Uterus (tissue), 4 donors: ENCODE measurements around the gene GTF3C2. TPM values are rescaled to one million over a fixed set of nuclear protein-coding genes. Genes with fewer than 3 reads are reported as not detected.

Source experiments
- DNase-seq, 2 donors: peaks; one replicate each; pipeline ENCODE4 v3.0.0-alpha.2; 2019 to 2020
- H3K27ac ChIP-seq, 2 donors: fragments of 200-600 bp; sonication (generic); 1 replicate in 1 of 2; 2 replicates in 1 of 2; pipeline ENCODE4 v1.5.1; 2016 to 2018
- H3K27me3 ChIP-seq, 2 donors: fragments of 200-600 bp; sonication (generic); one replicate each; pipeline ENCODE4 v1.5.1; 2018 to 2019; ENCODE audit warnings: control low read depth in 1 of 2
- H3K36me3 ChIP-seq, 2 donors: fragments of 200-600 bp; sonication (generic); one replicate each; pipeline ENCODE4 v1.5.1; 2019; ENCODE audit warnings: control low read depth in 1 of 2
- H3K4me1 ChIP-seq, 2 donors: fragments of 200-600 bp; sonication (generic); one replicate each; pipeline ENCODE4 v1.5.1; 2018 to 2019; ENCODE audit warnings: control low read depth in 1 of 2
- H3K4me3 ChIP-seq, 2 donors: fragments of 200-600 bp; sonication (generic); 1 replicate in 1 of 2; 2 replicates in 1 of 2; pipeline ENCODE4 v1.5.1; 2018 to 2019; ENCODE audit warnings: mild to moderate bottlenecking in 1 of 2
- H3K9me3 ChIP-seq, 2 donors: fragments of 200-600 bp; sonication (generic); one replicate each; pipeline ENCODE4 v1.5.1; 2019; ENCODE audit warnings: control low read depth in 1 of 2
- POLR2A ChIP-seq, 2 donors: fragments of 450-650 bp; IDR thresholded peaks; one replicate each; pipeline ENCODE4 v1.6.1; 2016; ENCODE audit warnings: antibody characterized with exemption in 2 of 2, mild to moderate bottlenecking in 1 of 2, moderate library complexity in 1 of 2
- intact Hi-C: fragments of 100-400 bp; cut with DNase I; formaldehyde crosslinking; loops from one replicate; pipeline ENCODE4 v1.15.1; 2023; ENCODE audit warnings: low total_unique reads
- total RNA-seq, 4 donors: library from RNA; depleted of rRNA in 3 of 4; stranded (reverse); fragments of >200 nt in 3 of 4; gene quantifications; one replicate each; pipeline versions ENCODE4 v1.1.0 to v1.2.4, GENCODE V29; 2014 to 2023
- TF ChIP-seq, protein P1 (sequence below), 4 experiments: fragments of 200-600 bp in 2 of 4; fragments of 450-650 bp in 2 of 4; sonication (generic) in 2 of 4; IDR thresholded peaks; one replicate each; pipeline ENCODE4 v1.5.1; 2016 to 2019; ENCODE audit warnings: antibody characterized with exemption in 4 of 4, mild to moderate bottlenecking in 2 of 4, moderate library complexity in 1 of 4
- donor health status: DM: yes; HTN: yes; CAD: no.

Gene GTF3C2
- total RNA-seq, 4 donors from 2014 or later, result 21.3 to 70.6 (median 31.2) TPM

DNA sequence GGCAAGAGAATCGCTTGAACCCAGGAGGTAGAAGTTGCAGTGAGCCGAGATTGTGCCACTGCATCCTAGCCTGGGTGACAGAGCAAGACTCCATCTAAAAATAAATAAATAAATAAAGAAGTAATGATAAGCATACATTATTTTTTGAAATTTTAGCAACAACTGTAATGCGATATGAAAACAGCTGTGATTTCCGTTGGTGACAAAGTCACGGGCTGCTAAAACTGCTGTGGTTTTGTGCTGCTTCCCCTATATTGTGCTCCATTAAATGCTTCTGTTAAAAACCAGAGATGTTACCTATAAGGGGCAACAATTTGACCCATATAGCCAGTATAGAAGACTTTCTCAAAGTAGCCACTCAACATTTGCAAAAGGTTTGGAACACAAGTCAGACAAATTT lies 66.0 kb downstream of the GTF3C2 start:
- intact Hi-C loops, result no loop called here
- Histone ChIP-seq H3K9me3 (no peaks in the 10 kb centered on the region), H3K36me3 (no peaks in the 10 kb centered on the region), H3K27me3 (no peaks in the 10 kb centered on the region), H3K27ac (no peak overlapping the region), H3K4me1 (no peaks in the 10 kb centered on the region), H3K4me3 (no peak overlapping the region)
- no peak for DNase-seq
- TF ChIP-seq, protein P1, sequence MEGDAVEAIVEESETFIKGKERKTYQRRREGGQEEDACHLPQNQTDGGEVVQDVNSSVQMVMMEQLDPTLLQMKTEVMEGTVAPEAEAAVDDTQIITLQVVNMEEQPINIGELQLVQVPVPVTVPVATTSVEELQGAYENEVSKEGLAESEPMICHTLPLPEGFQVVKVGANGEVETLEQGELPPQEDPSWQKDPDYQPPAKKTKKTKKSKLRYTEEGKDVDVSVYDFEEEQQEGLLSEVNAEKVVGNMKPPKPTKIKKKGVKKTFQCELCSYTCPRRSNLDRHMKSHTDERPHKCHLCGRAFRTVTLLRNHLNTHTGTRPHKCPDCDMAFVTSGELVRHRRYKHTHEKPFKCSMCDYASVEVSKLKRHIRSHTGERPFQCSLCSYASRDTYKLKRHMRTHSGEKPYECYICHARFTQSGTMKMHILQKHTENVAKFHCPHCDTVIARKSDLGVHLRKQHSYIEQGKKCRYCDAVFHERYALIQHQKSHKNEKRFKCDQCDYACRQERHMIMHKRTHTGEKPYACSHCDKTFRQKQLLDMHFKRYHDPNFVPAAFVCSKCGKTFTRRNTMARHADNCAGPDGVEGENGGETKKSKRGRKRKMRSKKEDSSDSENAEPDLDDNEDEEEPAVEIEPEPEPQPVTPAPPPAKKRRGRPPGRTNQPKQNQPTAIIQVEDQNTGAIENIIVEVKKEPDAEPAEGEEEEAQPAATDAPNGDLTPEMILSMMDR (IDR thresholded peaks at IDR 0.05), result no peak
- no peak for TF ChIP-seq POLR2A (IDR thresholded peaks at IDR 0.05)

DNA sequence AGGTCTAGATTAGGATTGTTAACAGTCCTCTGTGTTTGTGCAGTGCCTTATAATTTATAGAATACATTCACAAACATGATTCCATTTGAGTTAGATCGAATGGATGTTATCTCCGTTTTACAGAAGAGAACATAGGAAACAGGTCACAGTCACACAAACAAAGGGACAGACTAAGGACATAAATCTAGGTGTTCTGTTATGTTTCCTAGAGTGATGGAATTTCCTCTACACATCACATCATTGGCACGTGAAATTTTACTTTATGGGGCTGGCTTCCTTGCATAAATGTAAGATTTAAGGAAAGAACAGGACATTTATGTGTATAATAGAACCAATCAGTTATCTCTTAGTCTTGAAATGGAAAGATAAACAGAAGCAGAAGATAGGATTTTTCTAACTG lies 68.0 kb downstream of the GTF3C2 start:
- intact Hi-C loops, result loop anchor here (10.0 kb wide), 1 partner anchor 184 kb away; no protein-coding TSS in a partner anchor
- DNase-seq, result no peak
- Histone ChIP-seq H3K4me3 (no peak overlapping the region), H3K27me3 (no peaks in the 10 kb centered on the region), H3K36me3 (no peaks in the 10 kb centered on the region), H3K27ac (peak overlapping the region in 1 of 2 donors; percentile 71), H3K4me1 (no peaks in the 10 kb centered on the region), H3K9me3 (no peaks in the 10 kb centered on the region)
- no peak for TF ChIP-seq POLR2A (IDR thresholded peaks at IDR 0.05)
- TF ChIP-seq, protein P1 (IDR thresholded peaks at IDR 0.05), result no peak

DNA sequence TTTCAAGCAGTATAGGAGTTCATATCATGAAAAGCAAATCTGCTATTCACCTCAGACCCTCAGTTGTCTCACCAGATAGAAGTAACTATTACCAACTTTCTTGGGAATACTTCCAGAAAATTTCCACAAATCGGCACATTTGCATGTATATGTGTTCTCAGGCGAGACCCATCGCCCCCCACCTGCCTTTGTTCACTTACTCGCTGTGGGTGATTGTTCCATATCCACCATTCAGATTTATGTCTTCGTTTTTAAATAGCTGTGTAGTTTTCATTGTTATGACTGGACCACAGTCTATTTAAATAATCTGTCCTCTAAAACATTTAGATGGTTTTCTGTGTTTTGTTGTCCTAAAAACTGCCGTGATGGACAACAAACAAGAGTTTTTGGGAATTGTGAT lies 71.1 kb downstream of the GTF3C2 start:
- no peaks in the 10 kb centered on the region for H3K36me3 ChIP-seq
- no peak for DNase-seq
- H3K4me1 ChIP-seq, result no peaks in the 10 kb centered on the region
- intact Hi-C loops, result loop anchor here (10.0 kb wide), 1 partner anchor 181 kb away; no protein-coding TSS in a partner anchor
- H3K9me3 ChIP-seq, result no peaks in the 10 kb centered on the region
- no peaks in the 10 kb centered on the region for H3K27me3 ChIP-seq
- no peak overlapping the region for H3K4me3 ChIP-seq
- no peak overlapping the region for H3K27ac ChIP-seq
- no peak for TF ChIP-seq POLR2A (IDR thresholded peaks at IDR 0.05)
- TF ChIP-seq, protein P1 (IDR thresholded peaks at IDR 0.05), result no peak

DNA sequence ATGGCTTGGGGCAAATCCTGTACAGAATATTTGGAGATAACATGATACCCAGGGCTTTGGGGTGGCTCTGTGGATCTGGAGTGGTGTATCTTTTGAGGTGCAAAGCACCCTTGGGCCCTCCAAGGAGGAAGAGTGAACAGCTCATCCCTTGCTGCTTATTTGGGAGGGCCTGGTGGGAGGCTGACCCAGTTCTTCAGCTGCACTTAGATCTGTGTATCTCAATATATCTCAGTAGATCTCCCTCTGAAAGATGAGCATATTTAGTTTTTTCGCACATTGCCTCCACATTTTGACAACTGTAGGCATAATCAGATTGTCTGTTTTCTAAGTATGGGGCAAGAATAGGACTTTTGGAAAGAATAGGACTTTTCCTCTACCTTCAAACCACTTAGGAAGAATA lies 71.6 kb downstream of the GTF3C2 start:
- no peaks in the 10 kb centered on the region for H3K36me3 ChIP-seq
- H3K27ac ChIP-seq, result no peak overlapping the region
- DNase-seq, result no peak
- H3K27me3 ChIP-seq, result no peaks in the 10 kb centered on the region
- intact Hi-C loops, result loop anchor here (10.0 kb wide), 1 partner anchor 180 kb away; no protein-coding TSS in a partner anchor
- H3K4me3 ChIP-seq, result no peak overlapping the region
- no peaks in the 10 kb centered on the region for H3K4me1 ChIP-seq
- H3K9me3 ChIP-seq, result no peaks in the 10 kb centered on the region
- TF ChIP-seq, protein P1 (IDR thresholded peaks at IDR 0.05), result no peak
- TF ChIP-seq POLR2A (IDR thresholded peaks at IDR 0.05), result no peak

DNA sequence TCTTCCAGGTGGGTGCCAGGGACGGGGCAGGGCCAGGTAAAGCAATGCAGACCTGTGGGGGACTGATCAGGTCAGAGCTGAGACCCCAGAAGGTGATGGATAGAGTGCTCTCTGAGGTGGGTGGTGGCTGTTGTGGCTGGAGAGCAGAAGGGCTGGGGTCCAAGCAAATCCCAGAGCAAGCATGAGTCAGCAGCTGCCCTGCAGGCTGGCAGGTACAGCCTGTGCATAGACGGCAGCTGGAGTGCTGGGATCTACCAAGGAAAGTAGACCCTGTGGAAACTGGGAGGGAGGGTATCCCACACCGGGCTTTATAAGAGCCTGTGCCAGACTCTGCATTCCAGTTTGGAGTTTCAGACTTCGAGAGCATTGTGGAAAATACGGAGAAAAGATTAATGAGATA lies 73.7 kb downstream of the GTF3C2 start:
- no peaks in the 10 kb centered on the region for H3K4me1 ChIP-seq
- no peaks in the 10 kb centered on the region for H3K27me3 ChIP-seq
- no peak for DNase-seq
- no peaks in the 10 kb centered on the region for H3K9me3 ChIP-seq
- intact Hi-C loops, result loop anchor here (10.0 kb wide), 1 partner anchor 178 kb away; no protein-coding TSS in a partner anchor
- TF ChIP-seq POLR2A (IDR thresholded peaks at IDR 0.05), result no peak
- TF ChIP-seq, protein P1 (IDR thresholded peaks at IDR 0.05), result no peak
- H3K4me3 ChIP-seq, result no peak overlapping the region
- no peaks in the 10 kb centered on the region for H3K36me3 ChIP-seq
- H3K27ac ChIP-seq, result no peak overlapping the region
